ENCODE measurements around the gene VPS8.

DNA sequence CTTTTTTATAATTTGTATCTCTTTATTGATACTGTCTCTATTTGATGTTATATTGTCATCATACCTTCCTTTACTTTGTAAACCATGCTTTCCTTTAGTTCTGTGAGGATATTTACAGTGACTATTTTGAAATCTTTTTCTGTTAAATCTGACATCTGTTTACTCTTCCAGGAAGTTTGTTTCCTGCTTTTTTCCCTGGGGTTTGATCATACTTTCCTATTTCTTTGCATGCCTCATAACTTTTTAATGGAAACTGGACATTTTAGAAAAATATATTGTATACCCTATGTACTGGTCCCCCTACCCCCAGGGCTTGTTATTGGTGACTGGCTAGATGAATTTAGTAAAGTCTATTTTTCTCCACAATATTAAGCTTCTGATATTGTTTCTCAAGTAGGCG is 225.8 kb downstream of the VPS8 start:
- no peak for TF ChIP-seq ZBTB1 (tag by site-specific recombination; IDR thresholded peaks at IDR 0.05)
- TF ChIP-seq, protein P1, sequence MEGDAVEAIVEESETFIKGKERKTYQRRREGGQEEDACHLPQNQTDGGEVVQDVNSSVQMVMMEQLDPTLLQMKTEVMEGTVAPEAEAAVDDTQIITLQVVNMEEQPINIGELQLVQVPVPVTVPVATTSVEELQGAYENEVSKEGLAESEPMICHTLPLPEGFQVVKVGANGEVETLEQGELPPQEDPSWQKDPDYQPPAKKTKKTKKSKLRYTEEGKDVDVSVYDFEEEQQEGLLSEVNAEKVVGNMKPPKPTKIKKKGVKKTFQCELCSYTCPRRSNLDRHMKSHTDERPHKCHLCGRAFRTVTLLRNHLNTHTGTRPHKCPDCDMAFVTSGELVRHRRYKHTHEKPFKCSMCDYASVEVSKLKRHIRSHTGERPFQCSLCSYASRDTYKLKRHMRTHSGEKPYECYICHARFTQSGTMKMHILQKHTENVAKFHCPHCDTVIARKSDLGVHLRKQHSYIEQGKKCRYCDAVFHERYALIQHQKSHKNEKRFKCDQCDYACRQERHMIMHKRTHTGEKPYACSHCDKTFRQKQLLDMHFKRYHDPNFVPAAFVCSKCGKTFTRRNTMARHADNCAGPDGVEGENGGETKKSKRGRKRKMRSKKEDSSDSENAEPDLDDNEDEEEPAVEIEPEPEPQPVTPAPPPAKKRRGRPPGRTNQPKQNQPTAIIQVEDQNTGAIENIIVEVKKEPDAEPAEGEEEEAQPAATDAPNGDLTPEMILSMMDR (tag by site-specific recombination; IDR thresholded peaks at IDR 0.05), result no peak
- TF ChIP-seq SP3 (tag by site-specific recombination; IDR thresholded peaks at IDR 0.05), result no peak
- no peak for TF ChIP-seq BCL11B (tag by site-specific recombination; IDR thresholded peaks at IDR 0.05; ENCODE audit: low read depth)
- TF ChIP-seq, protein P2, sequence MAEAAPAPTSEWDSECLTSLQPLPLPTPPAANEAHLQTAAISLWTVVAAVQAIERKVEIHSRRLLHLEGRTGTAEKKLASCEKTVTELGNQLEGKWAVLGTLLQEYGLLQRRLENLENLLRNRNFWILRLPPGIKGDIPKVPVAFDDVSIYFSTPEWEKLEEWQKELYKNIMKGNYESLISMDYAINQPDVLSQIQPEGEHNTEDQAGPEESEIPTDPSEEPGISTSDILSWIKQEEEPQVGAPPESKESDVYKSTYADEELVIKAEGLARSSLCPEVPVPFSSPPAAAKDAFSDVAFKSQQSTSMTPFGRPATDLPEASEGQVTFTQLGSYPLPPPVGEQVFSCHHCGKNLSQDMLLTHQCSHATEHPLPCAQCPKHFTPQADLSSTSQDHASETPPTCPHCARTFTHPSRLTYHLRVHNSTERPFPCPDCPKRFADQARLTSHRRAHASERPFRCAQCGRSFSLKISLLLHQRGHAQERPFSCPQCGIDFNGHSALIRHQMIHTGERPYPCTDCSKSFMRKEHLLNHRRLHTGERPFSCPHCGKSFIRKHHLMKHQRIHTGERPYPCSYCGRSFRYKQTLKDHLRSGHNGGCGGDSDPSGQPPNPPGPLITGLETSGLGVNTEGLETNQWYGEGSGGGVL (tag by site-specific recombination; IDR thresholded peaks at IDR 0.05), result no peak

All from HEK293 (cell line).